ENCODE data around the gene MSI2. TPM values are rescaled to one million over a fixed set of nuclear protein-coding genes. Genes with fewer than 3 reads are reported as not detected.

Gene MSI2
- total and polyA plus RNA-seq, 2 experiments from 2014 or later: 18.9 to 41.8 TPM

GRCh38 chr17:57607553-57608120 is 351.3 kb downstream of the MSI2 start (continued):
- TF ChIP-seq ETS1 (IDR thresholded peaks at IDR 0.05) (no peak), ZNF114 (CRISPR knock-in tag; IDR thresholded peaks at IDR 0.05) (no peak), CTCF (conservative IDR thresholded peaks at IDR 0.05; ENCODE audit: low read depth in 2 of 2) (no peak)

- no peaks in the 10 kb centered on the region for H3K79me2 ChIP-seq (replicated peaks; ENCODE audit: insufficient read depth)
- no peak overlapping the region for H3K4me3 ChIP-seq
- H2AFZ ChIP-seq: no peak overlapping the region
- Mint-ChIP-seq H3K36me3 (ENCODE audit: low read depth) (no peaks in the 10 kb centered on the region), H3K27me3 (ENCODE audit: insufficient read depth, low read depth, poor library complexity) (peaks cover 10% of the 10 kb centered on the region), H3K4me3 (no peak overlapping the region), H3K4me1 (peaks cover 54% of the 10 kb centered on the region), H3K27ac (peak overlapping the region; percentile 86), H3K9me3 (no peaks in the 10 kb centered on the region)
- ATAC-seq: peak; percentile 58
- no peaks in the 10 kb centered on the region for H3K9me2 ChIP-seq (ENCODE audit: insufficient read depth)
- H3K4me2 ChIP-seq: no peak overlapping the region
- no peaks in the 10 kb centered on the region for H4K20me1 ChIP-seq (replicated peaks; ENCODE audit: insufficient read depth)
- no peaks in the 10 kb centered on the region for H3K36me3 ChIP-seq (ENCODE audit: insufficient read depth)
- DNase-seq (ENCODE audit: low spot score): no peak
- H3K27ac ChIP-seq (ENCODE audit: low read depth): no peak overlapping the region
- H3K4me1 ChIP-seq (ENCODE audit: insufficient read depth): peaks cover 13% of the 10 kb centered on the region
- H3K27me3 ChIP-seq (ENCODE audit: insufficient read depth): no peaks in the 10 kb centered on the region
- no peaks in the 10 kb centered on the region for H3F3A ChIP-seq (replicated peaks; ENCODE audit: low read depth)
- TF ChIP-seq NANOG (IDR thresholded peaks at IDR 0.05; ENCODE audit: borderline replicate concordance) (no peak), ZNF331 (CRISPR knock-in tag; IDR thresholded peaks at IDR 0.05; ENCODE audit: low read depth) (no peak), EZH2 (IDR thresholded peaks at IDR 0.05; ENCODE audit: low read depth, unreplicated experiment) (no peak), ZNF462 (CRISPR knock-in tag; IDR thresholded peaks at IDR 0.05) (no peak; the same call in 1 of the 2 replicates), STAT1 (IDR thresholded peaks at IDR 0.05; ENCODE audit: unreplicated experiment) (no peak), JUNB (IDR thresholded peaks at IDR 0.05; ENCODE audit: unreplicated experiment) (no peak), EZH2phosphoT487 (IDR thresholded peaks at IDR 0.05; ENCODE audit: unreplicated experiment) (no peak), ZNF114 (CRISPR knock-in tag; IDR thresholded peaks at IDR 0.05) (no peak), CREB1 (CRISPR knock-in tag; IDR thresholded peaks at IDR 0.05; ENCODE audit: low read depth) (no peak), CTCF (conservative IDR thresholded peaks at IDR 0.05; ENCODE audit: low read depth in 2 of 2) (no peak)
Observed at GRCh38 chr17:57608369-57609124, 352.2 kb downstream of the MSI2 start.

Measured in GM23338 (cell line).